RPMI7951 (cell line): ENCODE data around the gene URB1. TPM values are rescaled to one million over a fixed set of nuclear protein-coding genes. Genes with fewer than 3 reads are reported as not detected.
"Not testable (repeated sequence)": the region's sequence is repeated elsewhere in the genome, so short reads cannot be mapped to it uniquely, and the experiment has no call there.

ENCODE experiments used
- DNase-seq: peaks from one replicate; pipeline ENCODE4 v3.0.0-alpha.2; 2012; ENCODE audit warnings: low read depth
- total RNA-seq: library from RNA; depleted of rRNA; stranded (reverse); fragments of >200 nt; shearing (Covaris generic); gene quantifications from 2 replicates; pipeline ENCODE4 v1.2.3, GENCODE V29; 2014

URB1 gene
- total RNA-seq, 1 experiment from 2014 or later: 7.2 TPM

DNA sequence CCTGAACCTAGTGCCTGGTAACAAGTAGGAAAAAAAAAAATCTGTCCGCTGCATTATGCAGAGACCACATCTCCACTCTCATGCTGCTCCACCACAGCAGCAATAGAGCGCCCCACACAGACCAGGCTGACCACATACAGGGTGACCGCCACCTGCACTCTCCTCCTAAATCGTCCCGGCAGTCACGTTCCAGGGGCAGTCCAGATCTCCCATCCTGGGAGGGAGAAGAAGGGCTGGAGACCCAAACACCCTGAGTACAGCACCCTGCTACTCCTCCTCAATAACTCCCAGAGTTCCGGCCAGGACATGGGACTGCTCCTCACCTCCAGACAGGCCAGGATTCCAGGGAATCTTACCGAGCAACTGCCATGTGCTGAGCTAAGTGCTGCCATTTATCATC, 15.3 kb downstream of the URB1 start:
- DNase-seq: no peak

GRCh38 chr21:32372755-32373154, 20.1 kb downstream of the URB1 start:
- no peak for DNase-seq

DNA sequence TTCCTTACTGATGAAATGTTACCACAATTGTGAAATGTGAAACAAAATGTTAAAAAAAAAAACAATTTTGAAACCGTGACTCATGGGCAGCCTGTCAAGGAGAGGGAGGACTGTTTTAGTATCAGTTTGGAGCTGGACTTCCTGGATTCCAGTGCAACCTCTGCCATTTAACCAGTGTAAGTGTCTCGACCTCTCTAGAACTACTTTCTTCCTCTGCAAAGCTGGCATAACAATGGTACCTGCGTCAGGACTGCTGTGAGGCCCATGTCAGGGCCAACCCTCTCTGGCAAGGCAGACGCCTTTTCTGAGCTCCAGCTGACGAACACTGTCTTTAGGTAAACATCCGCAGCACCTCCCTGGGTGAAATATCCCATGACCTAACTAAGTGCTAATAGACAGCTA, 20.9 kb downstream of the URB1 start:
- DNase-seq: peak; percentile 23

- DNase-seq: no peak
These were observed 21.6 kb downstream of the URB1 start for GRCh38 chr21:32370998-32371766.

- DNase-seq: not testable (repeated sequence)
These were observed 23.9 kb downstream of the URB1 start for GRCh38 chr21:32368961-32369360.

DNA sequence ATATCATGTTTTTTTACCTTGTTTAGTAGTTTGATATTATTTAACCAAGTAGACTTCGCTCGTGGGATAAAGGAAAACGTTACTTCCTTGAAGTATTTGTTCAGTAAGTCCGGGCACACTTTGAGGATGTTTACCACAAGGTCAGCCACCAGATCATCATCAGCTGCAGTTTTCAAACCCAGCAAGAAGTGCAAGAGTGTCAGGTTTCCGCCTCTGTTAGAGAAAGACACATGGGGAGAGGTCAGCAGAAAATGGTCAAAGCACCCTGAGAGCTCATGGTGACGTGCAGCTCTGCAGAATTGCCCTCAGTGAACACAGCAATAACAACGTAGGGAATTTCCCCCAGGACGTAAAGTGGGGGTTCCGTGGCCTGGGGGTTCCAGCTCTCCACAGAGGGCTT, 24.4 kb downstream of the URB1 start:
- DNase-seq: no peak

DNA sequence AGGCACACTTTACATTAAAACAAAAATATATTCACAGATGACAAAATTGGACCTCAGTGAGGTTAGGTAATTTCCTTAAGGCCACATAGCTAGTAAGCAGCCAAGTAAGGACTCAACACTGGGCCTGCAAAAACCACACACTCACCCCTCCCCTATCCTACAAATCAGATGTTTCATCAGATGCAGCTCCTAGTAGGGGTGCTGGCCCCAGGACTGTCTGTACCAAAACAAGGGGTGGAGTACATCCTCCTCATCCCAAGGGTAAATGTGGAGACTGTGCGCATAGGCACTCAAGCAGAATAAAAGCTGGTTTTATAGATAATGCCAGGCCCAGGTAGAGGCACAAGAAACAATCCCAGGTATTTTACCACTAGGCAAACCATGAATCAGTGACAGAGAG, 25.7 kb downstream of the URB1 start:
- no peak for DNase-seq

- DNase-seq: no peak
These were observed 26.6 kb downstream of the URB1 start for GRCh38 chr21:32366191-32366590.

DNA sequence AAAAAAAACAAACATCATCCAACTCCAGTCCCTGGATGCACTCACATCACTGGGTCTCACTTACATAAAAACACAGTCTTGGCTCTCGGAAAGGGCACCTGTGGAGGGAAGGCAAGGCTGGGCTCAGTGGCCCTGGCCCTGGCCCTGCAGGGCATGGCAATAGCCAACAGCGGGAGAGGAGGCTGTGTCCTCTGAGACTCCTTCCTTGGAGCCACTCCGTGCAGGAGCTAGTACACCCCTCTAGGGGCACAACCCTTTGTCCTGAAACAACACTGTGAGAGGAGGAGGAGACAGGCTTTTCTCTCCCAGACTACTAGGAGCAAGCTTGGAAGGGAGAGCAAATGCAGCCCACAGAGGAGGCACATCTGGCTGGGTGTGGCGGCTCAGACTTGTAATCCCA, 28.0 kb downstream of the URB1 start:
- DNase-seq: no peak

GRCh38 chr21:32364387-32364786, 28.4 kb downstream of the URB1 start:
- peak; percentile 55 for DNase-seq

DNA sequence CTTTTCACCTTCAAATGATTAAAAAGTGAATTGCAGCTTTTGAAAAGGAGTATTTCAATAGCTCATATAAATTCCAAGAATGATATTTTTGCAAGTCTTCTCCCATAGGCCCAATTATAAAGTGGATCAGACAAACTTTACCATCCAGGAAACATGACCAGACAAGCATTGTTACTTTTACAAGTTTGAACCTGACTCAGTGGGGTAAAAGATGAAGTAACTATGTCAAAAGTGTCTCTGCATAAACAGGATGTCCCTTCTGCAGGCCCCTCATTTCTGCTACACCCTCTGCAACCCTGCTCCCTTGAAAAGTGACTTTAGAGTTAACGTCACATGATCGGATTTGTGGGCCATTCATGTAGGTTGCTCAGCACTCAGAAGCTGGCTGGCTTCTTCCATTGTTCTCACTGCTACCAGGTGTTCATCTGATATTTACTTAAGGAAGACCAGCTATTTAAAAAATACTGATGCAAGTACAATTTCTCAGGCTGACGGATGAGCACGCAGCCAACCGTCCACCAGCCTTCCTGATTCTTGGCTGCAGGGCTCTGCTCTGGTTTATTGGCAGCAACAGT, 32.3 kb downstream of the URB1 start:
- no peak for DNase-seq

DNA sequence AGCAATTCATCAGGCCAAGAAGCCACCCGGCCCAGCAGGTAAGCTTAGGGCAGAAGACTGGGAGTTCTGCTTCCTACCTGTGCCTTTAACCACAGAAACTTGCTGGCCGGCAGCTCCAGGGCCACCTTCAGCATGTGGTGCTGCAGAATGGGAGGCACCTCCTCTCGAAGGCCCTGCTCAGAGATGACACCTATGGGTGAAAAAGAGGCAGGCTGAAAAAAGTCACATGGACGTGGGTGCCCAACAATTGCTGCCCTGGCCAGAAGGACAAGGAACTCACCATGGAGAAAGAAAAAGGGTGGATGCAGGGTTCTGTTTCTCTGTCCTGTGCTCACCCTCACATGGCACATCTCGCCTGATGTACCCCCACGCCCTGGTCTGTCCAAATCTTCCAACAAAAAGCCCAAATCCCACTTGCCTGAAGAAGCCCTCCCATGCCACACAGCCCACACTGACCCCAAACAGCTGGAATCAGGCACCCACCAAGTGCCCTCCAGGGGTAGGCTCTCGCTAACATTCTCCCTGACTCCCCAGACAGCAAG, 33.0 kb downstream of the URB1 start:
- no peak for DNase-seq

GRCh38 chr21:32356874-32357395, 35.9 kb downstream of the URB1 start:
- DNase-seq: no peak

DNA sequence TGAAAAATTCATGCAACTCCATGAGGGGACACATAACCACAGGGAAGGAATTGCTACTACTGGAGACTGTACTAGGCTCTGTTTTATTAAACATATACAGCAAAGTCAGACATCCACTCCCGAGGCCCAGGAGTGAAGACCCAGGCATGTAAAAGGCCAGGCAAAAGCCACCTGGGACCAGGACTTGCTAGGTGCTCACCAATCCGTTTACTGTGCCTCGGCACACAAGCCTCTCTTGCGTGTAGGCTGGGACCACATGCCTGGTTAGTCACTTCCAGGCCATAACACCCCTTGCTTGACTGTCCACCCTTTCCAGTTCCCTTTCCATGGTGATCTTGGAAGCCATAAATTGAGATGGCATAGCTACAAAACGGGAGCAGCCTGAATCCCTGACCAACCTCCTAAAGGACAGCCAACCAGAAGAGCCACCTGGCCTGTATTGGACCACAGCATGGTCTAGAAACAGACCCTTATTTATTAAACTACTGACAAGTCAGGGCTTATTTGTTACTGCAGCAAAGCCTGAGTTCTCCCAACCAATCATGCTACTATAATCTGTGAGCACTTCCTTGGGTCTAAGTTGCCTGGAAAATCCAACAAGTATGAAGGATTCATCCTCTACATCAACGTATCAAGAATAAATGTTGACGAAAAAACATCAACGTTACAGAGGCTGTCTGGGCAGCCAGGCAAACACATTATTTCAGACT, 39.7 kb downstream of the URB1 start:
- no peak for DNase-seq

GRCh38 chr21:32352526-32352925, 40.3 kb downstream of the URB1 start:
- no peak for DNase-seq

GRCh38 chr21:32351428-32351827, 41.4 kb downstream of the URB1 start:
- no peak for DNase-seq

DNA sequence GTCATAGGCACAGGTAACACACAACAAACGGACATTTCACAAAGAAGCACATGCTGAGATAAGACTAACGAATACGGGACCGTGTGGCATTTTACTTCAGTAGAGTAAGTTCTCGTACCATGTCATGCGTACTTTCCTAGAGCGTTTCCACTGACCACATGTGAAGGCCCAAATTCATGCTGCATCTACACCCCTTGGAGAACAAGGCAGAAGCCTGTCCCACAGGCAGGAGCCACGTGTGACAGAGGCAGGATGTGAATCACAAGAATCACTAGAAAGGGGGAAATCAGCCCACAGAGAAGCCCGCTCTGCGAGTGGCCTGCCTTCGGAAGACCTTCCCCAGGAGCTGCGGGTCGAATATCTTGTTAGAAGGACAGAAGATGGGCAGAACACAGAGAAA, 41.8 kb downstream of the URB1 start:
- no peak for DNase-seq

DNA sequence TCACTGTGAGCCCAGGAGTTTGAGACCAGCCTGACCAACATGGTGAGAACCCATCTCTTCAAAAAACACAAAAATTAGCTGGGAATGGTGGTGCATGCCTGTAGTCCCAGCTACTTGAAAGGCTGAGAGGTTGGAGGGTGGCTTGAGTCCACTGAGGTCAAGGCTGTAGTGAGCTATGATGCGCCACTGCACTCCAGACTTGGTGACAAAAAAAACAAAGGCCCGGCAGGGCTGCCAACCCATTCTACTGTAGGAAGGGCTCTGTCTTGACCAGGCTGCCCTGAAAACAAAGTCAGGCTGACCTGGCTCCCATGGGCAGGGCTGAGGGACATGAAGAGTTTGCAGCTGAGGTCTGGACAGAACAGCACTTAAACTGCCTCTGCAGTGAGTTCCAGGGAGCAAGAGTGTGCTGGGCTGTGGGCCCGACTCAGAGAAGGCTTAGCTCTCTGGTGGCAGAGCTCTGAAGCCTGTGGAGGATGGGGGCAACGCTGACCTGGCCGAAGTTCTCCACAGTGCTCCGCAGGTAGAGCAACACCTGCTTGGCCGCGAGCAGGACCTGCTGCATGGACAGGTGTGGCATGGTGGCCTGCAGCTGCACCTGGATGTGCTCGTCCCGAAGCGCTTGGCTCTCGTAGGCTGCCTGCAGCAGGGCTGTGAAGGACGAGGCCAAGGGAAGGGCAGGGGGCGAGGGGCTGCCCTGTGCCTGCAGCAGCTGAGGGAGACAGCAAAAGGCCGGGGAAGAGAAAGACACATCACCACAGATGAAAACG, 42.4 kb downstream of the URB1 start:
- no peak for DNase-seq

DNA sequence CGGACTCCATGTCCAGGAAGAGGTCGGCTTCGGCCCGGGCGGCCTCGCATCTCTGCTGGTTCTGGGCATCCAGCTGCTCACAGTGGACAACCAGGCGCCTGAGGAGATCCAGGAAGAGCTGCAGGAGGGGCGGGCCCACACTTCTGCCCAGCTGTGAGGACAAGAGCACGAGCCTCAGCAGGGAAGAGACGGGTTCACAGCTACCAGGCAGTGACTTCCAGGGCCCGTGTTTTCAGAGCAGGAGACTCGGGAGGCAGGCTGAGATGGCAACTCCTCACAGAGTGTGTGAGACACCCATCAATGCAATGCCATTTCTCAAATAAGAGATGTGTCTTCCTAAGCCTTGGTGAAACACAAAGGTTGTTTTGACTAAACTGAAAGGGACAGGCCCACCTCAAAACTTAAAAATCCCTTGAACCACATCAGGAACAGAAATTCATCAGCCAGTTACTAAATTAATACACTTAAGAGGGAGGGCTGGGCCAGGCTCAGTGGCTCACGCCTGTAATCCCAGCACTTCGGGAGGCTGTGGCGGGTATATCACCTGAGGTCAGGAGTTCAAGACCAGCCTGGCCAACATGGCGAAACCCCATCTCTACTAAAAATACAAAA, 43.4 kb downstream of the URB1 start:
- DNase-seq: no peak

DNA sequence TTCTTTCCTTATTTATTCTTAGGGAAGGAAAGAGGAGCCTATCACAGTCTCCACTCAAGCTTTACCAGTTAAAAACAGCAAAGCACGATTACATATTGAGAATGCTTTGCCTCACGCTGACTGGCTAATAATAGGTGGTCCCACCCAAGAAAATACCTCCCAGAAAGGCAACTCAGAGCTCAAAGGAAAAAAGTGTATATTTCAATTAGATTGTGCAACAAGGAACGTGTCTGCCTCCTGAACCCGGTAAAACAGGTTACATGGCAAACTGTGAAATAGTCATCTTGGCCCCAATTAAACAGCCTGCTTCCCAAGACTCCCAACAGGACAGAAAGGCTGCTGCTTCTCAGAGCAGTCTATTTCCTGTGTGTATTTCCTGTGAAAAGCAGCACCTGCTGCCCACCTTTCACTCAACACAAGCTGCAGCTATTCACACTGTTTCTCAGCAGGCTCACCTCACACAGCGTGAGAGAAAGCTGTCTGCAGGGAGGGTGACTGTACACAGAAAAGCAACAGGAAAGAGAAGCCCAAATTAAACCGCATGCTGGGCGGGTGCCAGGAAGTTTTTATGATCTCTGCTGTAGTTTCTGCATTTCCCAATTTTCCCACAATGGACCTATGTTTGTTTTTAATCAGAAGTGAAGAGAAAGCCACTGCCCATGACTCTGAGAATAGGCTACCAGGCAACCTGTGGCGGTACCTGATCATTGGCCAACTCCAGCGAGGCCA, 44.0 kb downstream of the URB1 start:
- DNase-seq: no peak

GRCh38 chr21:32347977-32348376, 44.8 kb downstream of the URB1 start:
- no peak for DNase-seq
